GM23338 (cell line): ENCODE measurements around the gene LYRM2. TPM values are rescaled to one million over a fixed set of nuclear protein-coding genes. Genes with fewer than 3 reads are reported as not detected.
A peak's percentile ranks its signal among the peaks of the same experiment; 100 is the strongest.

Source experiments
- ATAC-seq: fragments of 200-7000 bp; cut with Tn5 transposase; 3 replicates; pipeline ENCODE4 v1.9.1; 2020
- DNase-seq: peaks from one replicate; pipeline ENCODE4 v3.0.0-alpha.2; 2015; ENCODE audit warnings: low spot score
- H2AFZ ChIP-seq: fragments of 200-600 bp; sonication (generic); 2 replicates; pipeline ENCODE4 v1.8.0; 2016; ENCODE audit warnings: antibody characterized with exemption, mild to moderate bottlenecking, moderate library complexity
- H3F3A ChIP-seq: fragments of 200-600 bp; sonication (generic); replicated peaks from 2 replicates; pipeline ENCODE4 v1.8.0; 2017; ENCODE audit warnings: antibody characterized with exemption, mixed run types, low read depth
- H3K27ac ChIP-seq: fragments of 200-600 bp; sonication (generic); 2 replicates; pipeline ENCODE4 v1.6.1; 2016; ENCODE audit warnings: low read depth
- H3K27me3 ChIP-seq: fragments of 200-600 bp; sonication (generic); 2 replicates; pipeline ENCODE4 v1.8.0; 2016; ENCODE audit warnings: mild to moderate bottlenecking, mixed run types, moderate library complexity; ENCODE audit not compliant: insufficient read depth
- H3K36me3 ChIP-seq: fragments of 200-600 bp; sonication (generic); 2 replicates; pipeline ENCODE4 v1.8.0; 2016; ENCODE audit warnings: mild to moderate bottlenecking; ENCODE audit not compliant: insufficient read depth
- H3K4me1 ChIP-seq: fragments of 200-600 bp; sonication (generic); 2 replicates; pipeline ENCODE4 v1.8.0; 2016; ENCODE audit warnings: mild to moderate bottlenecking, moderate library complexity; ENCODE audit not compliant: insufficient read depth
- H3K4me2 ChIP-seq: fragments of 200-600 bp; sonication (generic); 2 replicates; pipeline ENCODE4 v1.7.1; 2017; ENCODE audit warnings: mixed run types
- H3K4me3 ChIP-seq: fragments of 200-600 bp; sonication (generic); 2 replicates; pipeline ENCODE4 v1.6.1; 2016; ENCODE audit warnings: mixed run types
- H3K79me2 ChIP-seq: fragments of 200-600 bp; sonication (generic); replicated peaks from 2 replicates; pipeline ENCODE4 v1.8.0; 2017; ENCODE audit warnings: mild to moderate bottlenecking; ENCODE audit not compliant: insufficient read depth
- H3K9me2 ChIP-seq: fragments of 200-600 bp; sonication (generic); 2 replicates; pipeline ENCODE4 v1.8.0; 2017; ENCODE audit not compliant: insufficient read depth
- H4K20me1 ChIP-seq: fragments of 200-600 bp; sonication (generic); replicated peaks from 2 replicates; pipeline ENCODE4 v1.8.0; 2017; ENCODE audit warnings: mild to moderate bottlenecking; ENCODE audit not compliant: insufficient read depth
- H3K27ac Mint-ChIP-seq: 2 replicates; pipeline ENCODE4 v1.8.0; 2020; ENCODE audit warnings: inconsistent platforms, mild to moderate bottlenecking, moderate library complexity, mixed read lengths
- H3K27me3 Mint-ChIP-seq: 3 replicates; pipeline ENCODE4 v1.8.0; 2022; ENCODE audit warnings: low read depth, mild to moderate bottlenecking, moderate library complexity, mixed read lengths, inconsistent platforms; ENCODE audit not compliant: insufficient read depth, poor library complexity
- H3K36me3 Mint-ChIP-seq: 3 replicates; pipeline ENCODE4 v1.8.0; 2021; ENCODE audit warnings: low read depth, mild to moderate bottlenecking, inconsistent platforms, moderate library complexity, mixed read lengths
- H3K4me1 Mint-ChIP-seq: 3 replicates; pipeline ENCODE4 v1.8.0; 2020; ENCODE audit warnings: mild to moderate bottlenecking, inconsistent platforms, mixed read lengths
- H3K4me3 Mint-ChIP-seq: 3 replicates; pipeline ENCODE4 v1.8.0; 2021; ENCODE audit warnings: moderate library complexity, mild to moderate bottlenecking, inconsistent platforms, mixed read lengths
- H3K9me3 Mint-ChIP-seq: 3 replicates; pipeline ENCODE4 v1.8.0; 2020; ENCODE audit warnings: moderate library complexity, mild to moderate bottlenecking, inconsistent platforms, mixed read lengths
- CREB1 ChIP-seq: fragments of 250-450 bp; sonication (Bioruptor Pico); IDR thresholded peaks from 2 replicates; pipeline ENCODE4 v1.5.0; 2020; ENCODE audit warnings: low read depth, mild to moderate bottlenecking, moderate library complexity
- CTCF ChIP-seq, 2 experiments: fragments of 200-600 bp in 1 of 2; sonication (generic) in 1 of 2; conservative IDR thresholded peaks; 2 replicates each; pipeline versions ENCODE4 v1.5.1 to v1.6.1; 2016 to 2017; ENCODE audit warnings: antibody characterized with exemption in 2 of 2, low read depth in 2 of 2, mild to moderate bottlenecking in 2 of 2, moderate library complexity in 1 of 2
- ETS1 ChIP-seq: IDR thresholded peaks from 2 replicates; pipeline ENCODE4 v1.6.1; 2016; ENCODE audit warnings: antibody characterized with exemption
- EZH2 ChIP-seq: fragments of 200-600 bp; sonication (generic); IDR thresholded peaks from one replicate; pipeline ENCODE4 v1.8.0; 2017; ENCODE audit warnings: antibody characterized with exemption, mild to moderate bottlenecking, low read depth; ENCODE audit not compliant: unreplicated experiment
- EZH2phosphoT487 ChIP-seq: fragments of 200-600 bp; sonication (generic); IDR thresholded peaks from one replicate; pipeline ENCODE4 v1.8.1; 2018; ENCODE audit warnings: antibody characterized with exemption; ENCODE audit not compliant: unreplicated experiment
- JUNB ChIP-seq: IDR thresholded peaks from one replicate; pipeline ENCODE4 v1.6.1; 2016; ENCODE audit warnings: antibody characterized with exemption; ENCODE audit not compliant: unreplicated experiment
- NANOG ChIP-seq: IDR thresholded peaks from 2 replicates; pipeline ENCODE4 v1.6.1; 2016; ENCODE audit warnings: antibody characterized with exemption, borderline replicate concordance
- POLR2AphosphoS5 ChIP-seq: IDR thresholded peaks from 2 replicates; pipeline ENCODE4 v1.6.1; 2016; ENCODE audit warnings: antibody characterized with exemption, low read depth
- REST ChIP-seq: IDR thresholded peaks from one replicate; pipeline ENCODE4 v1.6.1; 2018; ENCODE audit warnings: antibody characterized with exemption; ENCODE audit not compliant: unreplicated experiment
- STAT1 ChIP-seq: IDR thresholded peaks from one replicate; pipeline ENCODE4 v1.6.1; 2016; ENCODE audit warnings: antibody characterized with exemption; ENCODE audit not compliant: unreplicated experiment
- ZNF114 ChIP-seq: fragments of 250-450 bp; sonication (Bioruptor Pico); IDR thresholded peaks from 2 replicates; pipeline ENCODE4 v1.5.0; 2020; ENCODE audit warnings: mild to moderate bottlenecking, moderate library complexity
- ZNF331 ChIP-seq: fragments of 250-450 bp; sonication (Bioruptor Pico); IDR thresholded peaks from 2 replicates; pipeline ENCODE4 v1.5.0; 2020; ENCODE audit warnings: low read depth, mild to moderate bottlenecking, moderate library complexity
- ZNF462 ChIP-seq: fragments of 250-450 bp; sonication (Bioruptor Pico); IDR thresholded peaks from 2 replicates; pipeline ENCODE4 v1.5.0; 2020; ENCODE audit warnings: mild to moderate bottlenecking, moderate library complexity
- polyA plus RNA-seq: library from polyadenylated mRNA; unstranded; fragments of >200 nt; fragmentation: Nextera tagmentation; extraction: Ambion mirVana; gene quantifications from 2 replicates; pipeline ENCODE4 v1.2.1, GENCODE V29; 2016
- total RNA-seq: library from RNA; depleted of rRNA; stranded (reverse); fragments of >200 nt; shearing (Covaris generic); gene quantifications from 2 replicates; pipeline ENCODE4 v1.2.3, GENCODE V29; 2014

LYRM2 gene
- total and polyA plus RNA-seq, 2 experiments from 2014 or later: 20.3 to 67.3 TPM

- TF ChIP-seq ETS1: no peak
- TF ChIP-seq CTCF (conservative IDR thresholded peaks at IDR 0.05; ENCODE audit: low read depth in 2 of 2): no peak
- TF ChIP-seq ZNF331 (CRISPR knock-in tag): no peak
- no peak for TF ChIP-seq EZH2phosphoT487
- no peak for TF ChIP-seq STAT1
- TF ChIP-seq CREB1 (CRISPR knock-in tag): no peak
- no peak for TF ChIP-seq ZNF462 (CRISPR knock-in tag)
- TF ChIP-seq ZNF114 (CRISPR knock-in tag): no peak
- TF ChIP-seq NANOG: no peak
- no peak for TF ChIP-seq REST
- TF ChIP-seq EZH2: no peak
- TF ChIP-seq JUNB: no peak
- no peak for TF ChIP-seq POLR2AphosphoS5
- Mint-ChIP-seq H3K4me1 (no peaks in the 10 kb centered on the region), H3K27ac (no peak overlapping the region), H3K27me3 (no peaks in the 10 kb centered on the region), H3K9me3 (no peaks in the 10 kb centered on the region), H3K4me3 (no peak overlapping the region), H3K36me3 (no peaks in the 10 kb centered on the region)
- DNase-seq (no peak), ATAC-seq (no peak)
- H3K27ac ChIP-seq: peak overlapping the region; percentile 26; the same call in 1 of the 2 replicates
- H3K4me3 ChIP-seq: no peak overlapping the region
- H3F3A ChIP-seq: no peaks in the 10 kb centered on the region
- H2AFZ ChIP-seq: no peak overlapping the region
- H3K9me2 ChIP-seq: no peaks in the 10 kb centered on the region; the same call in 1 of the 2 replicates
- H4K20me1 ChIP-seq: no peaks in the 10 kb centered on the region
- no peaks in the 10 kb centered on the region for H3K4me1 ChIP-seq
- no peak overlapping the region for H3K4me2 ChIP-seq
- no peaks in the 10 kb centered on the region for H3K27me3 ChIP-seq
- no peaks in the 10 kb centered on the region for H3K79me2 ChIP-seq
- H3K36me3 ChIP-seq: no peaks in the 10 kb centered on the region
Observed at GRCh38 chr6:89528866-89529265, 109.7 kb downstream of the LYRM2 start.
